ENCODE results near the gene ADAM19. TPM values are rescaled to one million over a fixed set of nuclear protein-coding genes. Genes with fewer than 3 reads are reported as not detected.

Gene ADAM19
- total RNA-seq, 1 donor from 2014 or later = 12.6 TPM

GRCh38 chr5:157520911-157521703 lies 54.5 kb downstream of the ADAM19 start:
- DNase-seq (ENCODE audit: low spot score in 2 of 2) = no peak
- FAIRE-seq = no peak

GRCh38 chr5:157519579-157520253 lies 55.9 kb downstream of the ADAM19 start:
- DNase-seq (ENCODE audit: low spot score in 2 of 2) (no peak), FAIRE-seq (no peak)

- DNase-seq (ENCODE audit: low spot score in 2 of 2) (no peak), FAIRE-seq (no peak)
Measured at GRCh38 chr5:157518963-157519362, 56.6 kb downstream of the ADAM19 start.

GRCh38 chr5:157516626-157517325 lies 58.8 kb downstream of the ADAM19 start:
- FAIRE-seq = no peak

GRCh38 chr5:157516006-157516405 lies 59.6 kb downstream of the ADAM19 start:
- no peak for FAIRE-seq

More at GRCh38 chr5:157516626-157517325, 58.8 kb downstream of the ADAM19 start:
- DNase-seq (ENCODE audit: low spot score in 2 of 2) = no peak

GRCh38 chr5:157514974-157515373 lies 60.6 kb downstream of the ADAM19 start:
- FAIRE-seq = no peak
- no peak for DNase-seq (ENCODE audit: low spot score in 2 of 2)

More at GRCh38 chr5:157516006-157516405, 59.6 kb downstream of the ADAM19 start:
- DNase-seq (ENCODE audit: low spot score in 2 of 2) = no peak

GRCh38 chr5:157513182-157513581 lies 62.4 kb downstream of the ADAM19 start:
- no peak for FAIRE-seq

GRCh38 chr5:157511651-157512644 lies 63.6 kb downstream of the ADAM19 start:
- no peak for FAIRE-seq
- peak; percentile 15 to 52 for DNase-seq (ENCODE audit: low spot score in 2 of 2)

More at GRCh38 chr5:157513182-157513581, 62.4 kb downstream of the ADAM19 start:
- DNase-seq (ENCODE audit: low spot score in 2 of 2) = no peak

GRCh38 chr5:157510682-157511081 lies 64.9 kb downstream of the ADAM19 start:
- FAIRE-seq (no peak), DNase-seq (ENCODE audit: low spot score in 2 of 2) (no peak)

GRCh38 chr5:157509587-157509986 lies 66.0 kb downstream of the ADAM19 start:
- FAIRE-seq (no peak), DNase-seq (ENCODE audit: low spot score in 2 of 2) (no peak)

- FAIRE-seq = no peak
- DNase-seq (ENCODE audit: low spot score in 2 of 2) = no peak
Measured at GRCh38 chr5:157509093-157509492, 66.5 kb downstream of the ADAM19 start.

GRCh38 chr5:157506981-157507780 lies 68.4 kb downstream of the ADAM19 start:
- FAIRE-seq (no peak), DNase-seq (ENCODE audit: low spot score in 2 of 2) (no peak)

- DNase-seq (ENCODE audit: low spot score in 2 of 2) (no peak), FAIRE-seq (no peak)
Measured at GRCh38 chr5:157506066-157506590, 69.4 kb downstream of the ADAM19 start.

GRCh38 chr5:157505496-157505895 lies 70.1 kb downstream of the ADAM19 start:
- FAIRE-seq (no peak), DNase-seq (ENCODE audit: low spot score in 2 of 2) (no peak)

GRCh38 chr5:157504053-157504452 lies 71.5 kb downstream of the ADAM19 start:
- no peak for FAIRE-seq

GRCh38 chr5:157502143-157502647 lies 73.4 kb downstream of the ADAM19 start:
- DNase-seq (ENCODE audit: low spot score in 2 of 2) = no peak
- FAIRE-seq = no peak

More at GRCh38 chr5:157504053-157504452, 71.5 kb downstream of the ADAM19 start:
- DNase-seq (ENCODE audit: low spot score in 2 of 2) = no peak

GRCh38 chr5:157497875-157498611 lies 77.5 kb downstream of the ADAM19 start:
- FAIRE-seq = no peak
- DNase-seq (ENCODE audit: low spot score in 2 of 2) = no peak

- DNase-seq (ENCODE audit: low spot score in 2 of 2) = no peak
- FAIRE-seq = no peak
Measured at GRCh38 chr5:157496864-157497263, 78.7 kb downstream of the ADAM19 start.
